ENCODE results near the gene DISP2. TPM values are rescaled to one million over a fixed set of nuclear protein-coding genes. Genes with fewer than 3 reads are reported as not detected.

Gene DISP2
- polyA plus RNA-seq (2013, experiment 1 of 2; ENCODE audit: insufficient read length), result 0.23 TPM
- 0.96 TPM for polyA plus RNA-seq (2013, experiment 2 of 2; ENCODE audit: insufficient read length)

DNA sequence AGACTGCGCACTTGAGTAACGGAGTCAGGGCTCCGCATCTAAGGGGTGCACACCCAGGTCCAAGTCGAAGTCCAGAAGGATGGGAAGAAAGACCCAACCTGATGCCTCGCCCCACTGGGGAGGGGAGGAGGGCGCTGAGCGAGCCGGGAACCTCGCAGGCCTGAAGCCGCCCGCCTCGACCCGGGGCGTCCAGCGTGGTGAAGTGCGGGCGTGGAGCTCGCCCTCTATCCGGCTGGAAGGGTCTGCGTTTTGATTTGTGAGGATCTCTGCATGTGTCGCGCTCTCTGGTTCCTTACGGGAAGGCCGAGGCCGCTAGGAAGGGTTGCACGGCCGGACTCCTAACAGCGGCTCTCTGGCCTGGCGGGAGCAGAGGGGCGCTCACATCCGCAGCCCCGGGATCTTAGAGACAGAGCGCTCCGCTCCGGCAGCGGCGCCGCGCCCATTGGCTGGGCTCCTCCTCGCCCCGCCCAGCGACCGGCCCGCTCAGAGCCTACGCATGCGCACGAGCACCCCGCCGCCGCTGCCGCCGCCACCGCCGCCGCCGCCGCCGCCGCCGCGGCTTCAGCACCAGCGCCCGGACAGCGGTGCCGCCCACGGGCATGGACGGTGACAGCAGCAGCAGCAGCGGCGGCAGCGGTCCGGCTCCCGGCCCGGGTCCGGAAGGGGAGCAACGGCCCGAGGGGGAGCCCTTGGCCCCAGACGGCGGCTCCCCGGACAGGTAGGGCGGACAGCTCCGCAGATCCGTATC lies at the start of gene DISP2:
Gene DISP2, plus strand, starts transcription at position 497 of the 748 bp plus-strand sequence. Its CDS starts 103 bp downstream, at position 600.
- peak; percentile 79 for DNase-seq

DNA sequence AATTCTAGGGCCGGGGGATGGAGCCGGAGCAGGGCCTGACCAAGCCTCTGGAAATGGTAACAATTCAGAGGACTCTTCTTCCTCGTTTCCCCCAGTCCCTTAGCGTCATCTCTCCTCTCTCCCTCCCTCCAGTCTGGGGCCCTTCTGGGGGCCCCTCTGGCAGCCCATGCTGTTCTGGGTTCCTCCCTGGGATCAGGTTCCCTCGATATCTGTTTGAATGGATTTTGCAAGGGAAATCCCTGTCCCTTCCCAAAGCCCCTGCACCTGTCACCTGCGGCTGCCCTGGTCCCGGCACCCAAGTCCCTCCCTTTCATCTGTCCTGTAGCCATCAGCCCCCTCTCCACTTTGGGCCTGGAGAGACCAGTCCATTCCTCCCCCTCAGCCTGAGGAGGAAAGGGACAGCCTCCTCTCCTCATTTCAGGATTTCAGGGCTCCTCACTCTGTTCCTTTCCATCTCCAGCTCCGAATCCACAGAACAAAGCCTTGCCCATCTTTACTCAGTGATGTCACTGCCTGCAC lies 48.6 kb upstream of the DISP2 start:
- no peak for DNase-seq

DNA sequence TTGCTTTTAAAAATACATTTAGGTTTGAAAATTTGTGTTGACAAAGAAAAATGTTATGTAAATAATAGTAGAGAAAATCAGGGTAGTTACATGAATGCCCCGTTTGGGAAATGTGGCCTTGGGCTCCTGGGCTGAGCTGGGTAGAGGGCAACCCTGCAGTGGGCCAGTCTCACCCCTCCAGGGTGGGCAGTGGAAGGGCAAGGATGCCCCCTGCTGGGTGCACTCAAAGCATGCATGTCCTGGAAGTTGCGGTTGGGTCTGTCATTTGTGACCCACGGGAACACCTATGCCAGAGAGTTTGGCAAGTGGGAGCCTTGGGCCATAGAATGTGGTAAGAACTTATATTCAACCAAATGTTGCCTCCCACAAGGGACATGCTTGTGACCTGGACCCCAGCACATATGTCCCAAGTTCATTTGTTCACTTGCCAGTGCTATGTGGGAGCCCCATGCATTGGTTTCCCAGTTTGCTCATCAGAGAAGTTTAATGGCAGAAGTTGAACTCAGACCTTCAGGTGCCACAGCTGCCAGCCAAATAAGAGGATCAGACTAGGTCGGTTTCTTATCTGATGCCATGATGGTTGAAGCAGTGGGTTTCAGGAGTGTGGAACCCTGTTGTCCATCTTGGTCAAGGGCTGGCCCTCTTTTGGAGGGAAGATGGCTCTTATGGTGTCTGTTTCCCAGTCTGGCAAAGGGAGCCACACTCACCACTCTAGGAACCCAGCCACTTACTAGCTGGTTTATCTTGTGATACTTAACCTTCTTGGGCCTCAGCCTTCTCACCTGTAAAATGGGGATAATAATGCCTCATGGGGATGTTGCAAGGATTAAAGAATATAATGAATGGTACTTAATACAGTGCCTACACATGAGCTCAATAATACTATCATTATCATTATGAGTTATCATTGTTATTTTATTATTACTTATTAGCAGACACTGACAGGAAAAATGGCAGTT lies 47.7 kb upstream of the DISP2 start:
- no peak for DNase-seq

DNA sequence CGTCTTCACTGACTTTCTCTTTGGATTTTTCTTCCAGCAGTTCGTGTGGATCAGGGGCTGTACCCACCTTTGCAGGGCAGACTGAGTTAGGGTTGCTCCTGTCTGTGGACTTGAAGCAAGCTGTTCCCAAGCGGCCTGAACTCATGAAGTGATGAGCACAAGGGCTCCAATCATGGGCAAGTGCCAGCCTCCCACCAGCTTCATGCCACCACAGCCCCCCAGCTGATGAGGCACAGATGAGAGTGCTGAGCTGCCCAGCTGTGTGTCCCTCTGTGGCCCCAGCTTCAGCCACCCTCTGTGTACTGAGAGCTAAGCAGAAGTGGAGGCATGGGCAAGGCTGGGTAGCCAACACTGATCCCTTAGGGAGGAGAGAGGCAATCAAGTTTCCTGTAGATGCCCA lies 47.0 kb upstream of the DISP2 start:
- no peak for DNase-seq

- no peak for DNase-seq
Observed at GRCh38 chr15:40312370-40313158, 45.5 kb upstream of the DISP2 start.

GRCh38 chr15:40313531-40314398 lies 44.3 kb upstream of the DISP2 start:
- no peak for DNase-seq

DNA sequence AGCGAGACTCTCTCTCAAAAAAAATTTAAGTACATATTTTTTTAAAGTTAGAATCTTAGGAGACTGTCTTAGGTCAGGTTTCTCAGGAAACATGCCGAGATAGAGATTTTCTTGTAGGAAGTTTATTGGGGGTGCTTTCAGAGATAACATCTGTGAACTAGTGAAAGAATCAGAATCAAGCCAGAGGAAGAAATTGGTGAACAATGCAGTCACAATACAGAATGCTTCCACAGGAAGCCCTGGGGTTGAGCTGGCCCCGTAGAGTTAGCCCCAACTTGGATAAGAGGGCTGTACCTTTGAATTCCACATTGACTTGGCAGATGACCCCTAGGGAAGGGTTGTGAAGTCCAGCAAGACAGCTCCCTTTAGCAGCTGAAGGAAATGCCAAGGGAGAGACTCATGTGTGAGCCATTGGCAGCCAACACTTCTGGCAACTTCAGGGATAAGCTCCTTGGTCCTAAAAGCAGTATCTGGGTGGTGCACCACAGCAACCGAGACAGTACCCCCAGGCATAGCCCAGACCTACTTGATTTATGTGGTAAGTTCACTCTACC lies 43.2 kb upstream of the DISP2 start:
- DNase-seq, result no peak

DNA sequence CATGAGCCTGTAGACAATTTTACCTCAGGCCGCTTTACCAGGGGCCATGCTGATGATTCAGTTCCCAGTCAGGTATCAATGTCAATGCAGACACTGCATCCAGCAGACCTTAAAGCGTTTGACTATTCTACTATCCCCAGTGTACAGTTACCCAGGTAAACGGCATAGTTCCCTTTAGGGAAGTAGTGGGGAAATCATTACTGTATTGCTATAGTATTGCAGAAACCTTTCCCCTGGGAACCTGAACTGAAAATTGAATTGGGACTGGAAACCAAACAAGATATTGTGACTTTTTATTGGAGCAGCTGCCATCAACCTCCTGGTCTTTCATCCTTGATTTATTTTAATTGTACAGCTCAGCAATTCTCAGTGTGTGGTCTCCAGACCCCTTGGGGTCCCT lies 41.1 kb upstream of the DISP2 start:
- no peak for DNase-seq

- DNase-seq, result no peak
Observed at GRCh38 chr15:40317580-40317979, 40.4 kb upstream of the DISP2 start.

DNA sequence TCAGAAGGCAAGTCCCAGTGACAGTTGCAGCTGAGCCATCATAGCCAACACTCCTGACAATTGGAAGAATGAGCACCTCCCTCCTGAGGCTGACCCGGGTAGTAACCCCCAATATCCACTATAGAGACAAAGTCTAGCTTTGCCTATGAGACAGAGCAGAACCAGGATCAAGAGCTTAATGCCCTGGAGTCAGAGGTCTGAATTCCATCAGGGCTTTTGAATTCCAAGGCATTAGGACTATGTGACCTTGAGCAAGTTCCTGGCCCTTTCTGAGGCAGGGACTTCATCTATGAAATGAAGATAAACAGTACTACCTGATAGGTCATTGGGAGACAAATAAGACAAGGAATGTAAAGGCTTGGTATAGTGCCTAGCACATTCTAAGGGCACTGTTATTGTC lies 37.6 kb upstream of the DISP2 start:
- no peak for DNase-seq

- DNase-seq, result peak; percentile 64
Observed at GRCh38 chr15:40320931-40321371, 37.1 kb upstream of the DISP2 start.

DNA sequence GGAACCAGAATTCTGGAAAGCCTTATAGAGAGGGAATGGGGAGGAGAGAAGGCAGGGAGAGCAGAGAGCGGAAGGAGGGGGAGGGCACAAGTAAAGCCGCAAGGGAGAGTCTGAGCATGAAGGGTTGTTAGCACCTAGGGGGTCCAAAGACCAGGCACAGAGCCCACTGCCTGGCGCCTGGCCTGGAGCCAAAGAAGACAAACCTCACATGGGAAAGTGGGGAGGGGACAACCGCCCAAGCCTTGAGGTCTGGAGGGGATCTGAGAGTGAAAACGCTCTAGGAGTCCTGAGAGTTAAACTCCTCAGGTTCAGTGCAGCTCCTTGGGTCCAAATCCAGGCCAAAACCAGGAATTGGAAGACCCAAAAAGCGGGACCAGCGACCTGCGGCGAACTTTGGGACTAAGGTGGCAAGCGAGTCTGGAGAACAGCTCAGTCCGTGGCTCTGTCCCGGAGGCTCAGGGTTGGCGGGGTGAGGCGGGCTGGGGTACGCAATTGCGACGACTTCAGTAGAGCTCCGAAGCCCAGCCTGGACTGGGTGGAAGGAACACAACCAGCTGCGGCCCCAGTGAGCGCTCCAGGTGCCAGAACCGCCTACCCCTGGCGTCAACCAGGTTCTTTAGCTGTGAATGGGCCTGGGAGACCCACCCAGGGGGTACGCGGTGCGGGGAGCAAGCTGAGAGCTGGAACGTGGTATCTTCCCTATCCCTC lies 35.3 kb upstream of the DISP2 start:
- DNase-seq, result peak; percentile 48

GRCh38 chr15:40323239-40323952 lies 34.6 kb upstream of the DISP2 start, which contains the start of gene INAFM2:
TSS of gene INAFM2 (plus strand) at chr15:40323692. CDS start at chr15:40324056, 364 bp downstream.
- peak; percentile 96 for DNase-seq

- DNase-seq, result no peak
Observed at GRCh38 chr15:40323953-40324937, 33.8 kb upstream of the DISP2 start.

DNA sequence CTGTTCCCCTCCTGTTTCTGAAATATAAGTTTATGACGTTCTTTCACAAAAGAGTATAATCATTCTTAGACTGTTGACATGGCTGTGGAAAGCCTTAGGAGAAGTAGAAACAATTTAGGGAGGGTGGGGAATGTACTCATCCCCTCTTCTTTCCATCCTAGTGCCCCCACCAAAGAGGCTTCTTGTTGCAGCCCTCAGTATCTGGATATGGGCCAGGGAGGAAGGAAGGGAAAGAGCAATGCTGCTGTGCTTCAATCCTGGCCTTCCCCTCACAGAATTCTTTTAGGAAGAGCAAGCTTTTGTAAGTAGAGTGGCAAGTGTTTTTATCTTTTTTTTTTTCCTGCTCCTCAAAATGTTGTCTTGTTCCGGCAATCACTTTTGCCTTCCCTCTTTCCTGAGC lies 32.8 kb upstream of the DISP2 start:
- DNase-seq, result no peak

DNA sequence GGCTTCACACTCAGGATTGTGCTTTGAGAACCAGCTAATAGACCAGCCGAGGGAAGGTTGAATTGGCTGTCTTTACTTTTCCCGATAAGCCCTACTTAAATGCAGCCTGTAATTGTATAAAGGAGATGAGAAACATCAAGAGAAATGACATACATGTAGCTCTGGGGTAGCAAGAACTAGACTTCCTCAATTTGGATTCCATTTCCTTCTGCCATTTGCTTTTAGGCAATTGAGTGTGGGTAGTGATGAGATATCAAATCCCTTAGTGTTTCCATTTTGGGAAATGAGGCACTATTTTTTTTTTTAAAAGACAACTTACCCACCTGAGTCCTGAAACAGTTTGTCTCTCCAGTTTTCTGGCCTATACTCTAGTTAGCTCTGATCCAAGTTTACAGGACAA lies 32.3 kb upstream of the DISP2 start:
- no peak for DNase-seq

DNA sequence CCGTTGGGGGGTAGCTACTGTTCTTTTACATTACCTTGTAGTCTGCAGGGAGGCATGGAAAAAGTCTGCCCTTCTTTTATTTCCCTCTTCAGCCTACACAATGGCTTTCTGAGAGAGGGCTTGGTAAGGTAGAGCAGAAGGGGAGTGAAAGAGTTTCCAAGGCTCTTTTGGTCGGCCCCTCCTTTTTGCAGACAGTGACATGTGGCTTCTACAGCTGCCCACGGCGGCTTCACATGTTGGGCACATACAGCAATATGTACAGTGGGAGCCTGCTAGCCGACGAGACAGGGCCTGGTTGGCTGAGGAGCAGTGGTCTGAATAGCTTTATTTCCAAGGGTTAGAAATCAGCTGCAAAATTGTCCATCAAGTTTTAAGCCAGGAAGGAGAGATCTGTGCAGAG lies 30.6 kb upstream of the DISP2 start:
- no peak for DNase-seq

- DNase-seq, result peak; percentile 76
Observed at GRCh38 chr15:40328176-40328575, 29.8 kb upstream of the DISP2 start.

Data from fibroblast of skin of abdomen (primary cell).